ENCODE results near the gene PSMC1.

DNA sequence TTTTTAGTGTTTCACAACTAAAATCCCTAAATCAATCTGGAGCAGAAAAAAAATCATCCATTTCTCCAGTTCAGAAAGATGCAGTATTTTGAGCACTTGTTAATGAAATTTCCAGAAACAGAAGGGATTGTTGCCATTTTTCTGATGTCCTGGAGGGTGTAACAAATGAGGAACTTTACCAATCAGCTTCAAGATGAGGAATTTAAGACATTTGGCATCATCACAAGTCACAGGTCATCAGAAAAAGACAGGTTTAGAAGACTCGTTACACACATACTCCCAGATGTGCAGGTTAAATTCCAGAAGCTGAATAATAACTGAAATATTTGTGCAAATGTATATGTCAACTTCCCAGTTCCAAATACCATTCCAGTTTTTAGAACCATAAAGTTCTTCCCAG, 482 bp upstream of the PSMC1 start:
- TF ChIP-seq CTCF (IDR thresholded peaks at IDR 0.05): no peak
- TF ChIP-seq EZH2 (IDR thresholded peaks at IDR 0.05; ENCODE audit: borderline replicate concordance, insufficient read depth, low read depth, low read length, poor library complexity, severe bottlenecking): no peak
